Activated T-cell treated with anti-CD3 and anti-CD28 coated beads for 48 hours (primary cell): ENCODE results near the gene MAPK8IP1.

ENCODE experiments used
- DNase-seq: peaks from one replicate; pipeline ENCODE4 v3.0.0-alpha.2; 2020; ENCODE audit warnings: low read depth

MAPK8IP1 gene

DNA sequence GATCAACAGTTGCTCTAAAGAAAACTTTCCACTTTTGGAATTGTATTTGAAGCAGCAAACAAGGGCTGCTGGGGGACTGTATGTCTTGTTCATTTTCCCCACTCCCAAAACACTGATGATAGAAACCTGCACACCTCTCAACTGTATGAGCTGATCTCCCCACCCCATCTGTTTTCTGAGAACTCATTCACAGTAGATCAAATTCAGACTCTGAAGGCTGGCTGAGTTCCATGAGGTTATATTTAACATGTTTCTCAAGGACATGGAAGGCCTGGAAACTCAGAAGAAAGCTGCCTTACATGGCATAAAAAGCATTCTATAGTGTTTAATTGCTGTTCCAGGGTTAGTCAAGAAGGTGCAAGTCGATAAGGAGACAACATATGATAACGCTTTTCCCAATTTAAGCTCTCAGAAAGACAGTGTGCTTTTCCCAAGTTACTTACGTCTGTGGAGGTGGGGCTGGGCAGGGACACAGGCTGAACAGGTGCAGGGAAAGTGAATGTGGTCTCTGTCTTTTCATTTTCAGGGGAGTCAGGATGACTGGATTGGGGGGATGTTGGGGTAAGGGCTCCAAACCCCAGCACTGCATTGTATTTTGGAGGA lies 60.0 kb downstream of the MAPK8IP1 start:
- DNase-seq: no peak

GRCh38 chr11:45947885-45948284 lies 62.4 kb downstream of the MAPK8IP1 start:
- no peak for DNase-seq

DNA sequence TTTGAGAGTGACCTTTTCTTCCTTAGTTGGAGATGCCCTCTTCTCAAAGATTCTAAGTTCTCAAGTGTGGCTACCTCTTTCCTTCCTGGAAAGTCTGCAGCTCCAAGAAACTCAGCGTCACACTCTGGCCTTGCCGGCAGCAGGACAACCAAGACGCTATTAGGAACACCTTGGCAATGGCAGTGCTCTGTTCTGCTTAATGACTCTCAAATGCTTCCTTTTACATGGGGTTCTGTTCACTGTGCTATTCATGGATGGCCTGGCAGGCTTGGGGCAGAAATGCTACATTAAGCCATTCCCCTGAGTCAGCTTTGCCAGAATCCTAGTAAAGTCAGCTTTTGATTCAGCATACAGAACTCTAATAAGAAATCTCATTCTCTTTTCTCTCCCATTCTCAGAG lies 62.9 kb downstream of the MAPK8IP1 start:
- no peak for DNase-seq

DNA sequence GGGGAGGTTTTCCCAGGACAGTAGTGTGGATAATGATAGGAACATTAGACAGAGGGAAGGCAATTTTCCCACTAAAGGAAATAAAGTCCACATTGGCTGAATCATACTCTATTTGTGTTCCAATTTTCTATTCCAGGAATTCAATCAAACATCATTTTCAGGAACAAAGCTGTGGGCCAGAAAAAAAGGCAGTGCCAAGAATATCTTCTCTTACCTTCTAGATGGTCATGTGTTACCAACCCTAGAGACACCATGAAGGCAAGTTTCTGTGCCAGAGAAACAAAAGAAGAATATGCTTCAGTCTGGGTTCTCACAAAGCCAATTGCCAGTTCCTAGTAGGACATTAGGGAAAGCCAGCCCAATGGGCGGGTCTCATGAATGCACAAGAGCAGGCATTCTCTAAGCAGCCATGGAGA lies 64.5 kb downstream of the MAPK8IP1 start:
- no peak for DNase-seq
